ENCODE measurements around the gene HLTF. TPM values are rescaled to one million over a fixed set of nuclear protein-coding genes. Genes with fewer than 3 reads are reported as not detected.

The HLTF gene
- total RNA-seq, 2 donors from 2014 or later: 27.5 to 33.6 TPM

GRCh38 chr3:149067883-149068282 lies 18.4 kb downstream of the HLTF start:
- DNase-seq (ENCODE audit: low spot score): no peak
- peaks cover 14% of the 10 kb centered on the region for H3K36me3 ChIP-seq
- no peaks in the 10 kb centered on the region for H3K27me3 ChIP-seq (replicated peaks; ENCODE audit: insufficient read depth)
- no peak overlapping the region for H3K4me3 ChIP-seq
- no peak overlapping the region for H3K27ac ChIP-seq
- no peaks in the 10 kb centered on the region for H3K9me3 ChIP-seq
- no peaks in the 10 kb centered on the region for H3K4me1 ChIP-seq (ENCODE audit: control insufficient read depth in 1 of 2, low read depth in 2 of 2)
- TF ChIP-seq, protein P1, sequence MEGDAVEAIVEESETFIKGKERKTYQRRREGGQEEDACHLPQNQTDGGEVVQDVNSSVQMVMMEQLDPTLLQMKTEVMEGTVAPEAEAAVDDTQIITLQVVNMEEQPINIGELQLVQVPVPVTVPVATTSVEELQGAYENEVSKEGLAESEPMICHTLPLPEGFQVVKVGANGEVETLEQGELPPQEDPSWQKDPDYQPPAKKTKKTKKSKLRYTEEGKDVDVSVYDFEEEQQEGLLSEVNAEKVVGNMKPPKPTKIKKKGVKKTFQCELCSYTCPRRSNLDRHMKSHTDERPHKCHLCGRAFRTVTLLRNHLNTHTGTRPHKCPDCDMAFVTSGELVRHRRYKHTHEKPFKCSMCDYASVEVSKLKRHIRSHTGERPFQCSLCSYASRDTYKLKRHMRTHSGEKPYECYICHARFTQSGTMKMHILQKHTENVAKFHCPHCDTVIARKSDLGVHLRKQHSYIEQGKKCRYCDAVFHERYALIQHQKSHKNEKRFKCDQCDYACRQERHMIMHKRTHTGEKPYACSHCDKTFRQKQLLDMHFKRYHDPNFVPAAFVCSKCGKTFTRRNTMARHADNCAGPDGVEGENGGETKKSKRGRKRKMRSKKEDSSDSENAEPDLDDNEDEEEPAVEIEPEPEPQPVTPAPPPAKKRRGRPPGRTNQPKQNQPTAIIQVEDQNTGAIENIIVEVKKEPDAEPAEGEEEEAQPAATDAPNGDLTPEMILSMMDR (IDR thresholded peaks at IDR 0.05): no peak
- ATAC-seq (ENCODE audit: insufficient number of reproducible peaks, low FRiP score, low read depth): no peak

DNA sequence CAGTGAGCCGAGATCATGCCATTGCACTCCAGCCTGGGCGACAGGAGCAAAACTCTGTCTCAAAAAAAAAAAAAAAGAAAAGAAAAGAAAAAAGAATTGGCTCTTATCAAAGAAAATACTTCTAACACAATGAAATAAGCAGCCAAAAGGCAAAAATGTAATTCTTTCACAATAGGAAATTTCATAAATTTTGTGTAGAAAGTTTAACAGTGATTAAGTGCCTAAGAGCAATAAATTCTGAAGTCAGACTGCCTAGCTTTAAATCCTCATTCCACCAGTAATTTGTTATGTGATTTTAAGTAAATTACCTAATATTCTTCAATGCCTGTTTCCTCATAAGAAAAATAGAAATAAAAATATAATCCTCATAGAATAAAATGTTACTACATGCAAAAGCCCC lies 24.6 kb downstream of the HLTF start:
- DNase-seq (ENCODE audit: low spot score): no peak
- Histone ChIP-seq H3K36me3 (peaks cover 5% of the 10 kb centered on the region), H3K9me3 (no peaks in the 10 kb centered on the region), H3K4me3 (no peak overlapping the region), H3K27ac (no peak overlapping the region), H3K27me3 (replicated peaks; ENCODE audit: insufficient read depth) (no peaks in the 10 kb centered on the region), H3K4me1 (ENCODE audit: control insufficient read depth in 1 of 2, low read depth in 2 of 2) (no peaks in the 10 kb centered on the region)
- no peak for ATAC-seq (ENCODE audit: insufficient number of reproducible peaks, low FRiP score, low read depth)
- TF ChIP-seq, protein P1 (IDR thresholded peaks at IDR 0.05): no peak

DNA sequence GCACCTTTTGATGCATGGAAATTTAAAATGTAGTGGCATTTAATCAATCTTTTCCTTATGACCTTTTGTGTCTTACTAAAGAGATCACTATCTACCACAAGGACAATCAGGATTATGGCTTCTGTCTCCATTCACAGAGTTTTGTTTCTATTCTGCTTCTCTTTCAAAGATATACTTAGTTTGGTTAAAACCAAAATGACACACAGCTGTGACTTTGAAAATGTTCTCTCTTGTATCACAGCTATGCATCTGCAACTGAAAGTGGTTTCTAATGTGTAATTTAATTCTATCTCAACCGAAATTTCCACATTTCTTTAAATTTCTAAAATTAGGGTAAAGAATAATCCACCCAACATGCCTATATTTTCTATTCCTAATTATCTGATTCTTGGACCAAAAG lies 27.7 kb downstream of the HLTF start:
- Histone ChIP-seq H3K27me3 (replicated peaks; ENCODE audit: insufficient read depth) (no peaks in the 10 kb centered on the region), H3K27ac (no peak overlapping the region), H3K36me3 (peaks cover 10% of the 10 kb centered on the region), H3K4me1 (ENCODE audit: control insufficient read depth in 1 of 2, low read depth in 2 of 2) (no peaks in the 10 kb centered on the region), H3K9me3 (no peaks in the 10 kb centered on the region), H3K4me3 (no peak overlapping the region)
- ATAC-seq (ENCODE audit: insufficient number of reproducible peaks, low FRiP score, low read depth) (no peak), DNase-seq (ENCODE audit: low spot score) (no peak)
- TF ChIP-seq, protein P1 (IDR thresholded peaks at IDR 0.05): no peak

DNA sequence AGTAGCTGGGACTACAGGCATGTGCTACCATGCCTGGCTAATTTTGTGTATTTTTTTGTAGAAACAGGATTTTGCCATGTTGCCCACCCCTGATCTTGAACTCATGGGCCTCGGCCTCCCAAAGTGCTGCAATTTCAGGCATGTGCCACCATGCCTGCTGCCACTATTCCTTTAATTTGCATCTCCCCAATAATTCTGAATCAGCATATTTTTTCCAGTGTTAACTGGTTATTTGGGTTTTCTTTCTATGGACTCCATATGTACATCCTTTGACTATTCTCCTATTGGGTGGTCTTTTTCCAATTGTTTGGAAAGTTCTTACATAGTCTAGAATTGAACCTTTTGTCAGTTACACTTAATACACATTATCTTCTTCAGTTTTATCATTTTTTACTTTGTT lies 28.1 kb downstream of the HLTF start:
- Histone ChIP-seq H3K4me1 (ENCODE audit: control insufficient read depth in 1 of 2, low read depth in 2 of 2) (no peaks in the 10 kb centered on the region), H3K36me3 (peaks cover 10% of the 10 kb centered on the region), H3K9me3 (no peaks in the 10 kb centered on the region), H3K27me3 (replicated peaks; ENCODE audit: insufficient read depth) (no peaks in the 10 kb centered on the region), H3K27ac (no peak overlapping the region), H3K4me3 (no peak overlapping the region)
- no peak for DNase-seq (ENCODE audit: low spot score)
- TF ChIP-seq, protein P1 (IDR thresholded peaks at IDR 0.05): no peak
- no peak for ATAC-seq (ENCODE audit: insufficient number of reproducible peaks, low FRiP score, low read depth)

DNA sequence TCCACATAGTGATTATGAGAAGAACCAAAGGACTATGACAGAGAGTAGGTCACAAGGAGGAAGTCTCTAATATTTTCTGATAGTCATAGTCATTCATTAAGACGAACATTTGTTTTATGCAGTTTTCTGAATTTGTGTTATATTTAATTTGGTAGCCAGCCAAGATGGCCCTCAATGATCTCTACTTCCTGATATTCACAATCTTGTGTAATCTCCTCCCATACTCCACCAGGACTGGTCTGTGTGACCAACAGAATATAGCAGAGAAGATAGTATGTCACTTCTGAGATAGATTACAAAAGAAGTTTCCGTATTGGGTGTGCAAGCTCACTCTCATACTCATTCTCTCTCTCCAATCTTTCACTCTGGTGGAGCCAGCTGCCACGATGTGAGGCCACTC lies 30.8 kb downstream of the HLTF start:
- Histone ChIP-seq H3K36me3 (peaks cover 7% of the 10 kb centered on the region), H3K27ac (no peak overlapping the region), H3K9me3 (no peaks in the 10 kb centered on the region), H3K4me3 (no peak overlapping the region), H3K4me1 (ENCODE audit: control insufficient read depth in 1 of 2, low read depth in 2 of 2) (no peaks in the 10 kb centered on the region), H3K27me3 (replicated peaks; ENCODE audit: insufficient read depth) (no peaks in the 10 kb centered on the region)
- TF ChIP-seq, protein P1 (IDR thresholded peaks at IDR 0.05): no peak
- DNase-seq (ENCODE audit: low spot score) (no peak), ATAC-seq (ENCODE audit: insufficient number of reproducible peaks, low FRiP score, low read depth) (no peak)

Data from thoracic aorta (tissue), 2 donors.